Stimulated activated CD4-positive, alpha-beta T cell treated with anti-CD3 and anti-CD28 coated beads, Interleukin-15, amount 100 ng/mL, for 24 hours (primary cell): Measurements from ENCODE around the gene BNC2.
"Not testable (repeated sequence)": the region's sequence is repeated elsewhere in the genome, so short reads cannot be mapped to it uniquely, and the experiment has no call there.

ENCODE experiments used
- DNase-seq: peaks from one replicate; pipeline ENCODE4 v3.0.0-alpha.2; 2020

The BNC2 gene, protein sequence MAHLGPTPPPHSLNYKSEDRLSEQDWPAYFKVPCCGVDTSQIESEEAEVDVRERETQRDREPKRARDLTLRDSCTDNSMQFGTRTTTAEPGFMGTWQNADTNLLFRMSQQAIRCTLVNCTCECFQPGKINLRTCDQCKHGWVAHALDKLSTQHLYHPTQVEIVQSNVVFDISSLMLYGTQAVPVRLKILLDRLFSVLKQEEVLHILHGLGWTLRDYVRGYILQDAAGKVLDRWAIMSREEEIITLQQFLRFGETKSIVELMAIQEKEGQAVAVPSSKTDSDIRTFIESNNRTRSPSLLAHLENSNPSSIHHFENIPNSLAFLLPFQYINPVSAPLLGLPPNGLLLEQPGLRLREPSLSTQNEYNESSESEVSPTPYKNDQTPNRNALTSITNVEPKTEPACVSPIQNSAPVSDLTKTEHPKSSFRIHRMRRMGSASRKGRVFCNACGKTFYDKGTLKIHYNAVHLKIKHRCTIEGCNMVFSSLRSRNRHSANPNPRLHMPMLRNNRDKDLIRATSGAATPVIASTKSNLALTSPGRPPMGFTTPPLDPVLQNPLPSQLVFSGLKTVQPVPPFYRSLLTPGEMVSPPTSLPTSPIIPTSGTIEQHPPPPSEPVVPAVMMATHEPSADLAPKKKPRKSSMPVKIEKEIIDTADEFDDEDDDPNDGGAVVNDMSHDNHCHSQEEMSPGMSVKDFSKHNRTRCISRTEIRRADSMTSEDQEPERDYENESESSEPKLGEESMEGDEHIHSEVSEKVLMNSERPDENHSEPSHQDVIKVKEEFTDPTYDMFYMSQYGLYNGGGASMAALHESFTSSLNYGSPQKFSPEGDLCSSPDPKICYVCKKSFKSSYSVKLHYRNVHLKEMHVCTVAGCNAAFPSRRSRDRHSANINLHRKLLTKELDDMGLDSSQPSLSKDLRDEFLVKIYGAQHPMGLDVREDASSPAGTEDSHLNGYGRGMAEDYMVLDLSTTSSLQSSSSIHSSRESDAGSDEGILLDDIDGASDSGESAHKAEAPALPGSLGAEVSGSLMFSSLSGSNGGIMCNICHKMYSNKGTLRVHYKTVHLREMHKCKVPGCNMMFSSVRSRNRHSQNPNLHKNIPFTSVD

DNA sequence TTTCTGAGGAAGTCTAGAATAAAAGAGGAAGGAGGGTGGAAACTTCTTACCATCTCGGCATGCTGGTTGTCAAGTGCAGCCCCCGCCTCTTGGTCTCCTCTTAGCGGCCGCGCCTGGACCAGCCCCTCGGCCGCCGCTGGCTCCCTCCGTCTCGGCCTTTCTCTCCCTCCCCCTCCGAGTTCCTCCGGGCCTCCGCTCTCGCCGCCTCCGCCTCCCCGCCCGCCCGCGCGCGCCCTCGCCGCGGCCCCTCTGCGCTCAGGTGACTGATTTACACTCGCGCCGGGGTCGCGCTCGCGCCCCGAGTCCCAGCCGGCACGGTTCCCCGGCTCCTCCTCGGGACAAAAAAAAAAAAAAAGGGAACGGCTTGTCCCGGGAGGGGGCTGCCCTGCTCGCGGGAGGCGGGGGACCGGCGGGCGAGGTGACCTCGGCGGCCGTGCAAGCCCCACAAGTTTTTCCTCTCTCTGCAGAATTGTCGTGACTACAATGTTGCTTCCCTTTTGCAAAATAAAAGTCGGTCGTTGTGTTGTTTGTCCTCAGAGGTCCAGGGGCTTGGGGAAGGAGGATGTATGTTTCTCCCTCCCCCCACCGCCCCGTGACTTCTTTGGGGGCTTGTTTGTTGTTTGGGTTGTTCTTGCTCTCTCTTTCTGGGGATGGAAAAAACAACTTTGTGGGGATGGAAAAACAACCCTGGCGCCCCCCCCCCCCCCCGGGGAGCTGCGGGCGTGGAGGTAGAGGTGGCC lies at the start of gene BNC2:
Gene BNC2 (minus strand): TSS at position 75 of the 740 bp plus-strand sequence. CDS start 22 bp downstream, at position 53.
- no peak for DNase-seq

DNA sequence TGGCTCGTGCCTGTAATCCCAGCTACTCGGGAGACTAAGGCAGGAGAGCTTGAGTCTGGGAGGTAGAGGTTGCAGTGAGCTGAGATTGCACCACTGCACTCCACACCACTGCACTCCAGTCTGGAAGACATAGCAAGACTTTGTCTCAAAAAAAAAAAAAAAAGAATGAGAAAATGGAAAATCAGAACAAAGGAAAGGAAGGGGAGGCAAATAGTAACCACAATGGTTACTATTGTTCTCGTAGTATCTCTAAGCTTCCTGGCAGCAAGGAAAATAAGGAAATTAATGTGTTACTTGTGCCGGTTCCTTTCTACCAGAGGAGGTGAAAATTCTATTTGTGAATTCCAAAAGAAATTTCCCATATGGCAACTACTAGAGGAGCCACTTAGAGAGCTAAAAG lies 48.5 kb upstream of the BNC2 start:
- no peak for DNase-seq

GRCh38 chr9:16915126-16915831 lies 44.8 kb upstream of the BNC2 start:
- no peak for DNase-seq

- DNase-seq, result no peak
These were observed 41.7 kb upstream of the BNC2 start for GRCh38 chr9:16912197-16912596.

DNA sequence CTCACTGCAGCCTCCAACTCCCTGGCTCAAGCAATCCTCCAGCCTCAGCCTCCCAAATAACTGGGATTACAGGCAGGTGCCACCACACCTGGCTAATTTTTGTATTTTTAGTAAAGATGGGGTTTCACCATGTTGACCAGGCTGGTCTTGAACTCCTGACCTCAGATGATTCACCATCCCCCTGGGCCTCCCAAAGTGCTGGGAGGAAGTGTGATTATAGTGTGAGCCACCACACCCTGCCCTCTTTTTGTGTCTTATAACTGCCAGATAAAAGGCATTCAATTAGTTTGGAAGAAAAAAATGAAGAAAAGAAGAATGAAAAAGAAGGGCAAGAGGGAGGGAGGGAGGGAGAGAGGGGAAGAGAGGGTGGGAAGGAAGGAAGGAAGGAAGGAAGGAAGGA lies 37.7 kb upstream of the BNC2 start:
- not testable (repeated sequence) for DNase-seq

DNA sequence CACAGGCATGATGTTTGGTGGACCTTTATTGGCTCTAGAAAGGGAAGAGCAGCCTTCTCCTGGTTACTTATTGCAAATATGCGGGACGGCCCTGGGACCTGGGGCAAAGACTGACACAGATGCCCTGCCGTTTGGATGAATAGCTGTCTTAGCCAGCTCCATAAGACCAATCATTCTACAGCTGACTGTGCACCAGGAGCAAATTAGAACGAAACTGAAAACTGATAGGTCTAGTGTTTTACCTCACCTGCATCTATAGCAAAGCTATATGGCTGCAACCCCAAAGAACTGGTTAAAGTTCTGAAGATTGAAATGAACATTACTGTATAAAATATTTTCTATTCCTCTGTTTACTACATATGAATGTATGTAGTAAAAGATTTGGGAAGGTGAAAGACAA lies 34.2 kb upstream of the BNC2 start:
- DNase-seq, result no peak

- no peak for DNase-seq
These were observed 31.1 kb upstream of the BNC2 start for GRCh38 chr9:16901590-16901989.

DNA sequence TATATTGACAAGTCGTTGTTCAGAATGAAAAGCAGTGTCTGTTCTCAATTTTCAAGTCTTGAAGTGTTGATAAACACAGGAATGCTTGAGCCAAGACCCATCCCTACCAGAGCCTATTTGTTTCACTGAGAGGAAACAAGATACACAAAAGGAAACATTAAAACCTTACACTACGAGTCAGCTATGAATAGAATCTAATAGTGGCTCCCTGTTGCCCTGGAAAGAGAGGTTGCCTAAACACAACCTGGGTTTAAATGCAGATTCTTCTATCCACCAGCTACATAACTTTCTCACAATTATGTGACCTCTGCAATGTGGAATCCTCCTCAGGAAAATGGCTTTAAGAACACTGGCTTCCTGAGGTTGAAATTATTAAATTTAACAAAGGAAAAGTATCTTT lies 29.1 kb upstream of the BNC2 start:
- DNase-seq, result no peak

DNA sequence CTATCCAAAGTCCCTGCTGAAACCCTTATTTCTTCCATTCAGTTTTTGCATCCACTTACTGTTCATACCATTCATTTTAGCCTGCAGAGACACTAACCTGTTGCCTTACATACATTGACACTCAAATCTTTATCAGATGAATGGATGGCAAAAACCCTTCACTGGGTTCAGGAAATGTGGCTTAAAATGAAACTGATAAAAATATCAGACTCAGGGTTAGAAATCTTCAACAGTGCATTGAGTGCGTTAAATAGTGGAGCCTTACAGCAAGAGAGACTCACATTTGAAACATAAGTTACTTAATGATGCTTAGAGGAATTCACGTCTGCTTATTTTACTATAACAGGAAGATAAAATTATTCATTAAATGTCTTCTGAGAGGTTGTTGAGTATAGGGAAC lies 28.0 kb upstream of the BNC2 start:
- DNase-seq, result no peak

DNA sequence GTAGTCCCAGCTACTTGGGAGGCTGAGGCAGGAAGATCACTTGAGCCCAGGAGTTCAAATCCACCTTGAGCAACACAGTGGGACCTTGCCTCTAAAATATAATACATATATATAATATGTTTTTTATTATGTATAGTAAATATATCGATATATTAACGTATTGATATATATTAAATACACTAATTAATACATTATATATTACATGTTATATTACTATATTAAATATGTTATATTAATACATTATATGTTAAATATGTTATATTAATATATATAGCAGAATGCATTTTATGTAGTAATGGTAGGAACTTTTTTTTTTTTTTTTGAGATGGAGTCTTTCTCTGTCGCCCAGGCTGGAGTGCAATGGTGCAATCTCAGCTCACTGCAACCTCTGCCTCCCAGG lies 18.1 kb upstream of the BNC2 start:
- no peak for DNase-seq

GRCh38 chr9:16885931-16886330 lies 15.5 kb upstream of the BNC2 start:
- no peak for DNase-seq

DNA sequence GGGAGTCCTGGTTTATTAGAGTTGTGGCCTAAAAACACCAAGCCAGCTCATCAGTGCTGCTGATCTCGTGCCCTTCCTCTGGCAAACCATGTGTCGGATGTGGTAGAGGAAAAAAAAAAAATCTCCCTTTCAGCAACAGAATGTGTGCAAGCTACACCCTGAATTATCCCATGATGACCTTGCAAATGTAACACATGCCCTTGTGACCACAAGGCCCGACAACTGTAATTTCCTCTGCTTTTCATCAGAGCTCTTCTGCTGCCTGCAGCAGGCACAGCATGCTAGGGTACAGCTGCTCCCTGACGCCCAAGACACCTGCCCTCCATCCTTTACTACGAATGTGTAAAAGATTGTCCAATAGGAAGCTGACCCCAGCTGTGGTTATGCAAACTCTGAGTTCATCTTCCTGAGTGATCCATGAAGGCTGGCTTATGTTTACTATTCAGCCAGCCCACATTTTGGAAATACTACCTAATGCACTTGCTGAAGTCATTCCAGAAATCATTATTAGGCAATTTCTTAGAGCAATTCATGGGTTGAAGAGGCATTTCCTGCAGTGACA lies 14.6 kb upstream of the BNC2 start:
- no peak for DNase-seq

GRCh38 chr9:16884373-16884772 lies 13.9 kb upstream of the BNC2 start:
- DNase-seq, result no peak

DNA sequence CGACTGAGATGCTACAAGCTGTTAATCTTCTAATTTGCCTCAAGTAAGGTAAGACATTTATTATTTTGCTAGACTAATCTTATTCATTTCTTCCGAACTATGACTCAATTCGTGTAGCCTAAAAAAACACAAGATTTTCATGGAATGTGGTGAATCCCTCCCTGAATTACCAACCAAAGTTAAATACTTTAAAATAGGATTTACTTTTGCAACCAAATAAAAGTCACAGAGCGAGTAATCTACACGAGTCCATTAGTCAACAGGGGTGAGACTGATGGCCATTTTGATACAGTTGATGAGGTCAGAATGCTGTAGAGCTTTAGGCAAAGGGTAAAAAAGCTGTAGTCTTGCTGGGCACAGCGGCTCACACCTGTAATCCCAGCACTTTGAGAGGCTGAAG lies 13.1 kb upstream of the BNC2 start:
- DNase-seq, result no peak

- DNase-seq, result not testable (repeated sequence)
These were observed 12.0 kb upstream of the BNC2 start for GRCh38 chr9:16882440-16882839.

DNA sequence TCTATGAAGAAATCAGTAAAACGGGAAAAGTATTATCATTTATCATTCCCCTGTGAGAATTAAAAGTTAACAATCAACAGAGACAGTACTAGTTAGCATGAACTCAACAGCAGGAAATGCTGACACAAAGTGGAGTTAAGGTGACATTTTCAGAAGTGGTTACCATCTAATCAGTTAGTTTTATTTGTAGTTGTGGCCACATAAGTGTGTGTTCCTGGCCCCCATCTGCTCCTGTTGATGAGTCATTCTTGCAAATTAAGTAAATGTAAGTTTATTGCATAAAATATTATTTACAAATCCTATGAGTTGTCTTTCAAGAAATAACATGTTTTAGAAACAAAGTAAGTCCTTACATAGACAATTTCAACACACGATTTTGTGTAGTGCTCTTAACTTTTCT lies 8.9 kb upstream of the BNC2 start:
- no peak for DNase-seq

- no peak for DNase-seq
These were observed 6.8 kb upstream of the BNC2 start for GRCh38 chr9:16877256-16877655.

DNA sequence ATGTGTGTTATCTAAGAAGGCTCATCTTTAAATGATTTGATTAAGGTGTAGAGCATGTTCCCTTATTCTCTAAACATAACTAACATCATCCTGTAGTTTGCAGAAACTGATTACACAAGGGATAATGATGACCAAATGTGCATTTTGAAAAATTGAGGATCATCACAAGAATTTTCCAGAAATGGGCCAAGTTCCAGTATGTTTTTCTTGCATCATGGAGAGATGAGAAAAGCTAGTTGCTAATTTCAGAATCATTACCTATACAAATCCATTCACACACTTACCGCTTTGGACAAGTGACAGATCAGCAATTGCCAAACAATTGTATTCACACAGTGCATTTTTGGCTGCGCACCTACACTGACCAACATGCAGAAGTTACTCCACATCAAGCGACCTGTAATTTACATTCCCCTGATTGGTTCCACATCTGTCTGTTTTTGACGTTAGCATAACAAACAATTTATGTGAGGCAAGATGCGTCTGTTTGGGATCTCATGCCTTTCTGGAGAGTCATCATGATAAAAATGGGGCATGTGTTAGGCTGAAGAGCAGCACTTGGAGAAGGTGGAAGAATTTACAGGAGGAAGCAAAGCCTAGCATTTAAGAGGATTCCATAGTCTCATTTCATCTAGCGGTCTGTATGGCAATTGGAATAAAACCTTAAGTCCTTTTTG lies 2.8 kb upstream of the BNC2 start:
- DNase-seq, result no peak

DNA sequence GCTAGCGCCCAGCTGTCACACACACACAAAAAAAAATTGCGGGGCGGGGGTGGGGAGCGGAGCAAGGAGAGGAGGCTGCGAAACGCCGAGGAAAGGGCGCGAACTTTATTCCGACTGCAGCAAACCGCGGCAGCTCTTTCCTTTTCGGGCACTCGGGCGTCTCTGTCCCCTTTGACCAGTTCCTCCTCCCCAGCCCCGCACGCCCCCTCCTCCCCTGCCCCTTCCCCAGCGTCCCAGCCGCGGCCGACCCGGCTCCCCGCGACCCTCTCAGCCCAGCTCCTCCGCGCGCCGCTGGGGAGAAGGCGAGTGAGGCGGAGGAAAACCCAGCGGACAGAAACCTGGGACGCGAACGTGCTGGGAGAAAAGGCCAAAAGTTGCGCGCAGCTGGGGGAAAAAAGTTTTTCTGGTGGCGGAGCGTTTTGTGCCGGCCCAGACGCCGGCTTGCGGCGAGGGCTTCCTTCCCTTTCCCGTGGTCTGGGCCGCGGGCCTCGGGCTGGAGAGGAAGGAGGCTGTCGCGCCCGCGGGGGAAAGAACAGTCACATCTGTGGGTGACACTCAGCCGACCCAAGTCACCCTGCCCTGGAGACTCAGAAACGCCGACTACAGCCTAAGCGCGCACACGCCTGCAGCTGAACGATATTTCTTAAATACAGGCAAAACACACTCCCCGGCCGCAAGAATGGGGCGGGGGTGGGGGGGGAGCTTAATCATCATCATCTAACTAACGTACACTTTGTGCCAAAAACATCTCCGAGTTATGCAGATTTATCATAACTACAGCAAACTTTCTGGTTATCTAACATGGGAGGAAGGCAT lies 1.1 kb upstream of the BNC2 start:
- peak; percentile 9 for DNase-seq

GRCh38 chr9:16869882-16870595 lies 431 bp downstream of the BNC2 start:
- no peak for DNase-seq
